Endothelial cell of umbilical vein (primary cell): Measurements from ENCODE around the gene SART3. TPM values are rescaled to one million over a fixed set of nuclear protein-coding genes. Genes with fewer than 3 reads are reported as not detected.

Experiments
- BruUV-seq: library from RNA; stranded (reverse); fragments of 400-500 nt; replicated peaks from 2 replicates; lab custom pipeline; 2021; lab: Mats Ljungman, UMichigan
- CTCF ChIA-PET: fragments of 300-600, 350-600 bp; sonication (Branson Sonifier 250); formaldehyde crosslinking; loops from one replicate; lab custom pipeline; 2021; ENCODE audit warnings: antibody characterized with exemption, inconsistent platforms; lab: Charles Lee
- POLR2A ChIA-PET: fragments of 300-600, 350-600 bp; sonication (Branson Sonifier 250); formaldehyde crosslinking; loops from one replicate; lab custom pipeline; 2021; ENCODE audit warnings: antibody characterized with exemption, inconsistent platforms; lab: Charles Lee
- DNase-seq: peaks from one replicate; pipeline ENCODE4 v3.0.0-alpha.2; 2011; ENCODE audit warnings: low read depth, low spot score
- FAIRE-seq: peaks from 2 replicates; lab custom pipeline; 2011; peaks lifted over from hg19 to GRCh38; lab: Jason Lieb, UNC
- H2AFZ ChIP-seq: 2 replicates; pipeline ENCODE4 v1.6.0; 2012; ENCODE audit warnings: low read depth, low read length, control low read depth, inconsistent platforms
- H3K27ac ChIP-seq: 2 replicates; pipeline ENCODE4 v1.5.1; 2011; ENCODE audit warnings: low read depth, mild to moderate bottlenecking, control low read depth, low read length, moderate library complexity; ENCODE audit not compliant: insufficient read depth
- H3K27me3 ChIP-seq, 2 experiments: 2 replicates each; pipeline versions ENCODE4 v1.6.0 to v1.6.1; 2011; ENCODE audit warnings: low read length in 2 of 2, mixed read lengths in 1 of 2; ENCODE audit not compliant: control insufficient read depth in 2 of 2, insufficient read depth in 2 of 2
- H3K36me3 ChIP-seq, 2 experiments: 2 replicates in 1 of 2; 3 replicates in 1 of 2; pipeline ENCODE4 v1.5.1; 2011; ENCODE audit warnings: low read length in 2 of 2, mild to moderate bottlenecking in 1 of 2, moderate library complexity in 1 of 2; ENCODE audit not compliant: control insufficient read depth in 2 of 2, insufficient read depth in 2 of 2; ENCODE audit errors: extremely low read depth in 1 of 2
- H3K4me1 ChIP-seq: 3 replicates; pipeline ENCODE4 v1.5.1; 2011; ENCODE audit warnings: mild to moderate bottlenecking, low read length; ENCODE audit not compliant: control insufficient read depth, insufficient read depth; ENCODE audit errors: extremely low read depth
- H3K4me2 ChIP-seq: 2 replicates; pipeline ENCODE4 v1.6.1; 2011; ENCODE audit warnings: low read length, control low read depth, mixed read lengths; ENCODE audit not compliant: insufficient read depth
- H3K4me3 ChIP-seq, 3 experiments: fragments of 200-600 bp in 1 of 3; sonication (generic), shearing (Covaris generic) in 1 of 3; replicated peaks in 1 of 3; 2 replicates each; pipeline ENCODE4 v1.5.1; 2011 to 2016; ENCODE audit warnings: control low read depth in 3 of 3, low read length in 3 of 3, mild to moderate bottlenecking in 2 of 3, inconsistent platforms in 1 of 3, low read depth in 1 of 3, moderate library complexity in 1 of 3; ENCODE audit not compliant: insufficient read depth in 1 of 3
- H3K79me2 ChIP-seq: 2 replicates; pipeline ENCODE4 v1.6.0; 2012; ENCODE audit warnings: low read length, inconsistent platforms; ENCODE audit not compliant: control insufficient read depth, insufficient read depth
- H3K9ac ChIP-seq: replicated peaks from 2 replicates; pipeline ENCODE3; 2011; ENCODE audit warnings: low read length, control low read depth; ENCODE audit not compliant: insufficient read depth; ENCODE audit errors: extremely low read depth
- H3K9me1 ChIP-seq: replicated peaks from 3 replicates; pipeline ENCODE4 v1.6.0; 2011; ENCODE audit warnings: mild to moderate bottlenecking, low read length; ENCODE audit not compliant: control insufficient read depth, insufficient read depth; ENCODE audit errors: extremely low read depth
- H3K9me3 ChIP-seq: replicated peaks from 2 replicates; pipeline ENCODE4 v1.5.1; 2012; ENCODE audit warnings: low read length, inconsistent platforms; ENCODE audit not compliant: control insufficient read depth, insufficient read depth
- H4K20me1 ChIP-seq: replicated peaks from 2 replicates; pipeline ENCODE3; 2011; ENCODE audit warnings: mild to moderate bottlenecking, low read length; ENCODE audit not compliant: control insufficient read depth, insufficient read depth; ENCODE audit errors: extremely low read depth
- EZH2 ChIP-seq: IDR thresholded peaks from 2 replicates; pipeline ENCODE4 v1.6.1; 2012; ENCODE audit warnings: borderline replicate concordance, low read depth, mild to moderate bottlenecking, moderate library complexity, low read length, inconsistent platforms; ENCODE audit not compliant: severe bottlenecking
- FOS ChIP-seq: IDR thresholded peaks from 2 replicates; pipeline ENCODE4 v1.6.1; 2011; ENCODE audit warnings: mild to moderate bottlenecking, low read length, moderate library complexity, borderline replicate concordance; ENCODE audit not compliant: insufficient read depth
- GATA2 ChIP-seq: IDR thresholded peaks from 2 replicates; pipeline ENCODE4 v1.7.0; 2011; ENCODE audit warnings: low read depth, mild to moderate bottlenecking, moderate library complexity, mixed read lengths, low read length; ENCODE audit not compliant: insufficient read length, insufficient read depth
- JUN ChIP-seq: IDR thresholded peaks from 2 replicates; pipeline ENCODE4 v1.6.1; 2011; ENCODE audit warnings: borderline replicate concordance, low read depth; ENCODE audit not compliant: insufficient read length, insufficient read depth
- MYC ChIP-seq: IDR thresholded peaks from one replicate; pipeline ENCODE4 v1.6.1; 2011; ENCODE audit warnings: mild to moderate bottlenecking, low read depth, low read length
- POLR2A ChIP-seq: IDR thresholded peaks from 2 replicates; pipeline ENCODE4 v1.6.1; 2012; ENCODE audit warnings: low read depth, mild to moderate bottlenecking, control low read depth, low read length
- POLR2AphosphoS5 ChIP-seq: IDR thresholded peaks from 2 replicates; pipeline ENCODE4 v1.6.1; 2012; ENCODE audit warnings: low read depth, mild to moderate bottlenecking, control low read depth, low read length, moderate library complexity; ENCODE audit not compliant: insufficient read depth
- dilution Hi-C: fragments of 300-500 bp; cut with MboI; formaldehyde crosslinking; loops from one replicate; pipeline ENCODE4 v1.15.0; 2019; ENCODE audit warnings: low sequenced_read_pairs; ENCODE audit not compliant: extremely low pct_ligation_motif_present
- intact Hi-C: fragments of 100-400 bp; cut with micrococcal nuclease; formaldehyde crosslinking; loops from one replicate; pipeline ENCODE4 v1.10.0; 2022
- polyA plus RNA-seq, 4 experiments: library from polyadenylated mRNA; depleted of rRNA in 3 of 4; stranded (reverse) in 3 of 4; unstranded in 1 of 4; fragments of >200 nt; gene quantifications; 2 replicates each; pipeline versions ENCODE4 v1.2.1 to v1.2.3, GENCODE V29; 2011 to 2012; ENCODE audit warnings: missing spikeins in 1 of 4
- total RNA-seq: library from RNA; stranded (reverse); gene quantifications from 2 replicates; pipeline ENCODE4 v1.2.3, GENCODE V29; 2021
- TF ChIP-seq, protein P1 (sequence below): IDR thresholded peaks from 2 replicates; pipeline ENCODE4 v1.6.1; 2011; ENCODE audit not compliant: insufficient read depth, insufficient read length
- TF ChIP-seq, protein P2 (sequence below), 2 donors: IDR thresholded peaks; 1 replicate in 1 of 2; 2 replicates in 1 of 2; pipeline ENCODE4 v1.5.1; 2011; ENCODE audit warnings: low read length in 2 of 2, mild to moderate bottlenecking in 2 of 2, moderate library complexity in 2 of 2, control low read depth in 1 of 2, inconsistent platforms in 1 of 2, low read depth in 1 of 2; ENCODE audit not compliant: insufficient read depth in 1 of 2; ENCODE audit errors: extremely low read depth in 1 of 2

Gene SART3
- total and polyA plus RNA-seq, 2 donors (not counting 3 experiments of a cell fraction or from before 2014, with no cell fraction given) = 13.9 to 50.7 TPM

- H3K4me3 ChIP-seq = no peak overlapping the region
- peaks cover 0 to 2% of the 10 kb centered on the region in 2 experiments for H3K27me3 ChIP-seq
- H3K36me3 ChIP-seq = no peaks in the 10 kb centered on the region
- no peak for FAIRE-seq
- no peaks in the 10 kb centered on the region for H3K9me1 ChIP-seq
- no peak overlapping the region for H2AFZ ChIP-seq
- intact Hi-C loops (no loop called here), dilution Hi-C loops (no loop called here)
- H3K9ac ChIP-seq = no peak overlapping the region
- H4K20me1 ChIP-seq = no peaks in the 10 kb centered on the region
- H3K27ac ChIP-seq = no peak overlapping the region
- no peak for TF ChIP-seq POLR2A
- H3K9me3 ChIP-seq = no peaks in the 10 kb centered on the region
- BruUV-seq = no TSS peak
- no peaks in the 10 kb centered on the region for H3K79me2 ChIP-seq
- H3K4me1 ChIP-seq = no peaks in the 10 kb centered on the region
- ChIA-PET POLR2A (no interaction called here), CTCF (interaction anchor here (0.7 kb wide), 1 partner anchor 23 kb away, joined by 3 read pairs; no protein-coding TSS in a partner anchor)
- no peak for DNase-seq
- H3K4me2 ChIP-seq = no peak overlapping the region
Observed at GRCh38 chr12:108594323-108594903, 33.4 kb upstream of the SART3 start.

DNA sequence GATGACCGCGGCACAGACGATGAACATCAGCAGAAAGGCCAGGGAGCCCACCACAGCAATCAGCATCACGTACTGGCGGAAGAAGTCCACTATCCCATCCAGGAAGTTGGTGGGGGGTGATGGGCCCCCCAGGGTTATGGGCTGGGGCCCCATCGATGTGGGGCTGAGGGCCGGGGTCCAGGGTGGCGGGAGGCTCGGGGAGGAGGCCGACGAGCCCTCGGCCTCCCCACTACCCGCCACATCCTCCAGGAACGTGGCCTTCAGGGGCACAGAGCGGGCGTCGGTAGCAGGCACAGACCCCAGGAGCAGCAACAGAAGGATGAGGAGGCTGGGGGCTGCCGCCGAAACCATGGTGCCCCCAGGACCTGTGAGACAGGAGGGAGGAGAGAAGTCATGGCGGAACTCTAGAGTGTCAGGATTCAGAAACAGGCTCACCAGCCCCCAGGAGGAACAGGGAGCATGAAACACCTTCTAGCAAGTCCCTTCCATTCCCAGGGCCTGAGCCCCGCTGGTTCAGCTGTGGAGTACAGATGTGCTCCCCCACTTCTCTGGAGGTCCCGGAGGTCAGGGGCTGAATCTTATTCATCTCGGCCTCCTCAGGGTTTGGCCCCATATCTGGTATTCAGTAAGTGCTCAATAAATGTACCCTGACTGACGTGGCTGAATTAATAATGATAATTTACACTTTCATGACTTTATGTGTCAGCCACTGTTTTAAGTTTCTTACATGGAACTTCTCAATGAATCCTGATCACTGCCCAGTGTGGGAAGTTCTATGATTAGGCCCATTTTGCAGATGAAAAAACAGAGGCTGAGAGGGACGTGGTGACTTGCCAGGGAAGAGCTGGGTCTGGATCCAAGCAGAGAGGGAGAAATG is 31.3 kb upstream of the SART3 start:
- H3K9ac ChIP-seq = no peak overlapping the region
- CTCF ChIA-PET = no interaction called here
- no peaks in the 10 kb centered on the region for H3K4me1 ChIP-seq
- H2AFZ ChIP-seq = no peak overlapping the region
- TF ChIP-seq POLR2A = no peak
- TF ChIP-seq, protein P1, sequence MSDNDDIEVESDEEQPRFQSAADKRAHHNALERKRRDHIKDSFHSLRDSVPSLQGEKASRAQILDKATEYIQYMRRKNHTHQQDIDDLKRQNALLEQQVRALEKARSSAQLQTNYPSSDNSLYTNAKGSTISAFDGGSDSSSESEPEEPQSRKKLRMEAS = no peak
- TF ChIP-seq, protein P2, sequence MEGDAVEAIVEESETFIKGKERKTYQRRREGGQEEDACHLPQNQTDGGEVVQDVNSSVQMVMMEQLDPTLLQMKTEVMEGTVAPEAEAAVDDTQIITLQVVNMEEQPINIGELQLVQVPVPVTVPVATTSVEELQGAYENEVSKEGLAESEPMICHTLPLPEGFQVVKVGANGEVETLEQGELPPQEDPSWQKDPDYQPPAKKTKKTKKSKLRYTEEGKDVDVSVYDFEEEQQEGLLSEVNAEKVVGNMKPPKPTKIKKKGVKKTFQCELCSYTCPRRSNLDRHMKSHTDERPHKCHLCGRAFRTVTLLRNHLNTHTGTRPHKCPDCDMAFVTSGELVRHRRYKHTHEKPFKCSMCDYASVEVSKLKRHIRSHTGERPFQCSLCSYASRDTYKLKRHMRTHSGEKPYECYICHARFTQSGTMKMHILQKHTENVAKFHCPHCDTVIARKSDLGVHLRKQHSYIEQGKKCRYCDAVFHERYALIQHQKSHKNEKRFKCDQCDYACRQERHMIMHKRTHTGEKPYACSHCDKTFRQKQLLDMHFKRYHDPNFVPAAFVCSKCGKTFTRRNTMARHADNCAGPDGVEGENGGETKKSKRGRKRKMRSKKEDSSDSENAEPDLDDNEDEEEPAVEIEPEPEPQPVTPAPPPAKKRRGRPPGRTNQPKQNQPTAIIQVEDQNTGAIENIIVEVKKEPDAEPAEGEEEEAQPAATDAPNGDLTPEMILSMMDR (IDR thresholded peaks at IDR 0.05; ENCODE audit: extremely low read depth in 1 of 2, insufficient read depth in 1 of 2, low read depth in 1 of 2, low read length in 2 of 2) = no peak
- no peak for TF ChIP-seq MYC
- TF ChIP-seq POLR2AphosphoS5 = no peak
- TF ChIP-seq JUN = no peak
- TF ChIP-seq FOS = no peak
- no peak for TF ChIP-seq GATA2
- TF ChIP-seq EZH2 = no peak
- no peak overlapping the region for H3K27ac ChIP-seq
- H3K79me2 ChIP-seq = no peaks in the 10 kb centered on the region
- no peaks in the 10 kb centered on the region for H3K9me1 ChIP-seq
- dilution Hi-C loops = no loop called here
- no peaks in the 10 kb centered on the region for H4K20me1 ChIP-seq
- BruUV-seq = no TSS peak
- H3K9me3 ChIP-seq = no peaks in the 10 kb centered on the region
- no peak overlapping the region for H3K4me2 ChIP-seq
- POLR2A ChIA-PET = no interaction called here
- intact Hi-C loops = no loop called here
- peaks cover 0 to 4% of the 10 kb centered on the region in 2 experiments for H3K27me3 ChIP-seq
- no peaks in the 10 kb centered on the region for H3K36me3 ChIP-seq
- FAIRE-seq (no peak), DNase-seq (no peak)
- H3K4me3 ChIP-seq = no peak overlapping the region
